ENCODE data around the gene ARL15.

- TF ChIP-seq CTCF (IDR thresholded peaks at IDR 0.05) = no peak
- no peak for TF ChIP-seq POLR2A (IDR thresholded peaks at IDR 0.05)
These were observed 408.0 kb downstream of the ARL15 start for GRCh38 chr5:53902296-53902907.

Measured in breast epithelium (tissue), 3 donors.